GM20431 (cell line): ENCODE results near the gene NDUFB6.
"Not testable (repeated sequence)": the region's sequence is repeated elsewhere in the genome, so short reads cannot be mapped to it uniquely, and the experiment has no call there.

Experiments
- in situ Hi-C: fragments of 300-500 bp; cut with MseI, MboI; formaldehyde crosslinking; loops from one replicate; pipeline ENCODE4 v1.15.0; 2020; ENCODE audit warnings: low sequenced_read_pairs; ENCODE audit not compliant: unreplicated experiment

The NDUFB6 gene

GRCh38 chr9:32572900-32573523, at the start of gene NDUFB6:
Gene NDUFB6, minus strand, starts transcription at chr9:32573159. Its CDS starts 99 bp downstream, at chr9:32573060.
- in situ Hi-C loops: no loop called here

GRCh38 chr9:32618261-32618660, 45.3 kb upstream of the NDUFB6 start:
- in situ Hi-C loops: no loop called here

GRCh38 chr9:32606811-32607210, 33.9 kb upstream of the NDUFB6 start:
- in situ Hi-C loops: no loop called here

GRCh38 chr9:32603914-32604852, 31.2 kb upstream of the NDUFB6 start:
- in situ Hi-C loops: no loop called here

GRCh38 chr9:32599021-32599420, 26.1 kb upstream of the NDUFB6 start:
- in situ Hi-C loops: not testable (repeated sequence)

- in situ Hi-C loops: no loop called here
These were observed 24.0 kb upstream of the NDUFB6 start for GRCh38 chr9:32596936-32597335.

GRCh38 chr9:32596096-32596865, 23.3 kb upstream of the NDUFB6 start:
- in situ Hi-C loops: no loop called here

GRCh38 chr9:32590898-32591297, 17.9 kb upstream of the NDUFB6 start:
- in situ Hi-C loops: no loop called here

GRCh38 chr9:32590476-32590875, 17.5 kb upstream of the NDUFB6 start:
- in situ Hi-C loops: no loop called here

GRCh38 chr9:32589083-32589723, 16.2 kb upstream of the NDUFB6 start:
- in situ Hi-C loops: loop anchor here (10.0 kb wide), 1 partner anchor 386 kb away; no protein-coding TSS in a partner anchor

GRCh38 chr9:32587901-32588300, 14.9 kb upstream of the NDUFB6 start:
- in situ Hi-C loops: loop anchor here (10.0 kb wide), 1 partner anchor 387 kb away; no protein-coding TSS in a partner anchor

- in situ Hi-C loops: loop anchor here (10.0 kb wide), 1 partner anchor 390 kb away; no protein-coding TSS in a partner anchor
These were observed 11.8 kb upstream of the NDUFB6 start for GRCh38 chr9:32584784-32585183.

GRCh38 chr9:32581512-32582143, 8.7 kb upstream of the NDUFB6 start:
- in situ Hi-C loops: loop anchor here (10.0 kb wide), 1 partner anchor 393 kb away; no protein-coding TSS in a partner anchor

- in situ Hi-C loops: loop anchor here (10.0 kb wide), 1 partner anchor 394 kb away; no protein-coding TSS in a partner anchor
These were observed 7.8 kb upstream of the NDUFB6 start for GRCh38 chr9:32580631-32581300.

GRCh38 chr9:32579706-32580331, 6.9 kb upstream of the NDUFB6 start:
- in situ Hi-C loops: loop anchor here (5.0 to 10.0 kb wide), 2 partner anchors 198 to 395 kb away; partner anchors contain the start of gene ACO1

GRCh38 chr9:32578976-32579375, 6.0 kb upstream of the NDUFB6 start:
- in situ Hi-C loops: loop anchor here (5.0 kb wide), 1 partner anchor 197 kb away; the partner anchor contains the start of gene ACO1

- in situ Hi-C loops: loop anchor here (5.0 kb wide), 1 partner anchor 195 kb away; the partner anchor contains the start of gene ACO1
These were observed 4.4 kb upstream of the NDUFB6 start for GRCh38 chr9:32577316-32577715.

GRCh38 chr9:32574858-32575257, 1.9 kb upstream of the NDUFB6 start:
- in situ Hi-C loops: loop anchor here (5.0 kb wide), 1 partner anchor 193 kb away; the partner anchor contains the start of gene ACO1
